DND-41 (cell line): ENCODE measurements around the gene SELENOK.

ENCODE experiments used
- CTCF ChIP-seq: IDR thresholded peaks from 2 replicates; pipeline ENCODE4 v1.5.1; 2012; ENCODE audit warnings: borderline replicate concordance, low read length, moderate library complexity, mild to moderate bottlenecking; ENCODE audit not compliant: poor library complexity, severe bottlenecking; ENCODE audit errors: extremely low read depth
- EZH2 ChIP-seq: IDR thresholded peaks from 3 replicates; pipeline ENCODE4 v1.6.1; 2012; ENCODE audit warnings: borderline replicate concordance, low read depth, mild to moderate bottlenecking, moderate library complexity, low read length, inconsistent platforms; ENCODE audit not compliant: severe bottlenecking

- TF ChIP-seq CTCF, result no peak
- no peak for TF ChIP-seq EZH2
These were observed 45.9 kb downstream of the SELENOK start for GRCh38 chr3:53845881-53846133.
